DMS53 (cell line): Measurements from ENCODE around the gene LYPD1.
"Not testable (repeated sequence)": the region's sequence is repeated elsewhere in the genome, so short reads cannot be mapped to it uniquely, and the experiment has no call there.

Experiments used
- DNase-seq: peaks from one replicate; lab custom pipeline; 2025; lab: John Stamatoyannopoulos, UW

LYPD1 gene

GRCh38 chr2:132669908-132670495 is at the start of gene LYPD1:
Gene LYPD1, minus strand, starts transcription at chr2:132670205. Its CDS starts 273 bp downstream, at chr2:132669932.
- DNase-seq = peak; percentile 58

GRCh38 chr2:132719480-132719879 is 49.5 kb upstream of the LYPD1 start:
- no peak for DNase-seq

DNA sequence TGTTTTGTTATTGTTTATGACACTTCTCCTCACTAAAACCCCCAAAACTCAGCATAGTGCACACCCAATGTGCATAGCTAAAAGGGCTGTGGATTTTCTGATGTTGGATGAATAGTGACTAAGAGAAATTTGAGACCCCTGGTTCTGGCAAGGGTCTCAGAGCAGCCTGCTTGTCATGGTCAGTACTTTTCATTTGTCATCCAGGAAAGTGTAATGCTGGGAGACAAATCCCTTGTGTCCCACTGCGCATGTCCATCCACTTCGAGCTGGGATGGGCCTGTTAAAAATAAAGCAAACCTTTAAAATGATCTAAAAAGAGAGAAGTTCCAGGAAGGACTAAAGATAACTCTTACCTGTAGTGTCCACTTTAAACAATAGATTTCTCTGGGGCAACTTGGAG is 46.9 kb upstream of the LYPD1 start:
- DNase-seq = no peak

- DNase-seq = no peak
Measured at GRCh38 chr2:132715386-132716351, 45.7 kb upstream of the LYPD1 start.

GRCh38 chr2:132703396-132703795 is 33.4 kb upstream of the LYPD1 start:
- no peak for DNase-seq

GRCh38 chr2:132701810-132702209 is 31.8 kb upstream of the LYPD1 start:
- no peak for DNase-seq

GRCh38 chr2:132699802-132700201 is 29.8 kb upstream of the LYPD1 start:
- DNase-seq = not testable (repeated sequence)

DNA sequence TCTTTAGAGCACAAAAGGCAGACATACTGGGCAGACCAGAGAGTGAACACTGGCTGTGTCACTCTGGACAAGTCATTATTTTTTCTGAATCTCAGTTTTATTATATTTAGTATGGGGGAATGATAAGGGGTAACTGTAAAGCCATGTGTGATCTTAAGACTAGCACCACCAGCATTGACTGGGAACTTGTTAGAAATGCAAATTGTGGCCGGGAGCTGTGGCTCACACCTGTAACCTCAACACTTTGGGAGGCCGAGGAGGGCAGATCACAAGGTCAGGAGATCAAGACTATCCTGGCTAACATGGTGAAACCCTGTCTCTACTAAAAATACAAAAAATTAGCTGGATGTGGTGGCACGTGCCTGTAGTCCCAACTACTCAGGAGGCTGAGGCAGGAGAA is 28.3 kb upstream of the LYPD1 start:
- not testable (repeated sequence) for DNase-seq

GRCh38 chr2:132697556-132698205 is 27.7 kb upstream of the LYPD1 start:
- no peak for DNase-seq

DNA sequence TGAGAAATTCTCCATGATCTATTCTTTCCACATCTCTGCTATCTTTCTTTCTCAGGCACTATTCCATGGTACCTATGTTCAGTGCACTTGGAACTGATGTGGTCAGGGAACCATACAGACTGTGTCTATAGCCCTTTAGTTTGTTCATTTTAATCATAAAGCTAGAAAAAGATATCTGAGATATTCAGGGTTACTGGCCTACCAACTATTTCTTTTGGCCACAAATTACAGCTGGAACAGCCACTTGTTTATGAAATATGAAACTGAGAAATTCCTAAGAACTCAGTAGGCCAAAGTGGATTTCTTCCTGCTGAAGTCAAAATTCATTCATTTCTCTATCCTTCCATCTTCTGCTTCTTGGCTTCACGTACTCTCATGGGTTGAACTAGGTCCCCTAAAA is 22.8 kb upstream of the LYPD1 start:
- no peak for DNase-seq

- no peak for DNase-seq
Measured at GRCh38 chr2:132691556-132691955, 21.6 kb upstream of the LYPD1 start.

- DNase-seq = no peak
Measured at GRCh38 chr2:132690664-132691303, 20.8 kb upstream of the LYPD1 start.

GRCh38 chr2:132681766-132682165 is 11.8 kb upstream of the LYPD1 start:
- no peak for DNase-seq

GRCh38 chr2:132680544-132680943 is 10.5 kb upstream of the LYPD1 start:
- no peak for DNase-seq

DNA sequence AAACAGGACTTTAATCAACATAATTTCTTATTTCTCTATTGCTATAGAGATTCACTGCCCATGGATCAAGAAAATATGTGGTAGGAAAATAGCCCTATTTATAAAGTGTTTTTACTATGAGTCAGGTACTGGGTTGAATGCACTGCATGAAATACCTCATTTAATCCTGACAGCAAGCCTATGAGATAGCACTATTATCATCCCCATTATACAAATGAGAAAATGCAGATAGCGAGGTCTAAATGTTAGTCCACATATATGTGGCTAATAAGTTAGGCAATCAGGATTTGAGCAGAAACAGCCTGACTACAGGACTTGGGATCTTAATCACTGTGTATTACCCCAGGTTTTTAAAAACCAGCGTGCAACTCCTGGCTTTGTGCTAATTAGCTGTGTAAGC is 8.5 kb upstream of the LYPD1 start:
- no peak for DNase-seq

GRCh38 chr2:132677661-132678060 is 7.7 kb upstream of the LYPD1 start:
- DNase-seq = no peak

- peak; percentile 7 for DNase-seq
Measured at GRCh38 chr2:132676999-132677398, 7.0 kb upstream of the LYPD1 start.

- peak; percentile 3 for DNase-seq
Measured at GRCh38 chr2:132671151-132671835, 1.3 kb upstream of the LYPD1 start.

DNA sequence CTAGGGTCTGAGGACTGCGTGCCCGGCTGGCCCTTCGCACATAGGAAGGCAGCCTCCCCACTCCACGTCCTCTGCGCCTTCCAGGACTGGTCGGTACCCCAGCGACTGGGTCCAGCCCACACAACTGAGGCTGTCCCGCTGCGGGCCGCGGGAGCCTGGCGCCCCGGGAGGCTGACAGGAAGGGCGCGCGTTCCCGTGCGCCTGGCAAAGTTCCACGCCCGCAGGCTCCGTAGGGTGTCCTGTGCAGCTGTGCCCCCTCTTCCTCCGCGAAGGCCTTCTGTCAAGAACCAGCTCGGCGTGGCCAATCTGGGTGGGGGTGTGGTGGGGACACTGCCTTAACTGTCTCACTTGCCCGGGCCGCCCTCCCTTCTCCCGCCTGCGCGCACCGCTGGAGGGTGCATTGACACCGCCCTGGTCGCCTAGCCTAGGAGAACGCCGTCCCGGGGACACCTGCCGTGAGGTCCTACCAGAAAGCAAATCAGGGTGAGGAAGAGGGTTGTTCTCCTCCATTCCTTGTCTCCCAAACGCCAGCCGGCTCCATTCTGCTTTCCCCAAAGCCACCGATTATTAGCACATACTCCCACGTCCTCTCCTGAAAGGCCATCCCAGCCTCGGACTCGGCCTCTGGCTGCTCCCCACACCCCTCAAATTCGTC is 618 bp upstream of the LYPD1 start:
- peak; percentile 57 for DNase-seq

- DNase-seq = peak; percentile 52
Measured at GRCh38 chr2:132668987-132669907, 758 bp downstream of the LYPD1 start.
